Astrocyte (in vitro differentiated cells and primary cell): ENCODE results near the gene DOCK7. TPM values are rescaled to one million over a fixed set of nuclear protein-coding genes. Genes with fewer than 3 reads are reported as not detected.
A peak's percentile ranks its signal among the peaks of the same experiment; 100 is the strongest.

Source experiments
- DNase-seq: peaks from one replicate; pipeline ENCODE4 v3.0.0-alpha.2; 2010; ENCODE audit warnings: low read depth
- FAIRE-seq: peaks from 2 replicates; lab custom pipeline; 2011; peaks lifted over from hg19 to GRCh38; lab: Jason Lieb, UNC
- H2AFZ ChIP-seq: 2 replicates; pipeline ENCODE4 v1.6.0; 2012; ENCODE audit warnings: low read depth, low read length, inconsistent platforms
- H3K27ac ChIP-seq: 2 replicates; pipeline ENCODE4 v1.5.1; 2011; ENCODE audit warnings: low read depth, low read length, inconsistent platforms
- H3K27me3 ChIP-seq: 2 replicates; pipeline ENCODE4 v1.6.0; 2011; ENCODE audit warnings: low read length, inconsistent platforms; ENCODE audit not compliant: insufficient read depth
- H3K36me3 ChIP-seq: 2 replicates; pipeline ENCODE4 v1.5.1; 2011; ENCODE audit warnings: low read length, inconsistent platforms; ENCODE audit not compliant: insufficient read depth
- H3K4me1 ChIP-seq: 2 replicates; pipeline ENCODE4 v1.5.1; 2011; ENCODE audit warnings: low read length, inconsistent platforms; ENCODE audit not compliant: insufficient read depth
- H3K4me2 ChIP-seq: 2 replicates; pipeline ENCODE4 v1.6.0; 2012; ENCODE audit warnings: low read length, inconsistent platforms
- H3K4me3 ChIP-seq: 2 replicates; pipeline ENCODE4 v1.5.1; 2011; ENCODE audit warnings: low read depth, mild to moderate bottlenecking, low read length, inconsistent platforms; ENCODE audit not compliant: insufficient read depth
- H3K79me2 ChIP-seq: 2 replicates; pipeline ENCODE4 v1.6.0; 2012; ENCODE audit warnings: mild to moderate bottlenecking, low read length, inconsistent platforms; ENCODE audit not compliant: insufficient read depth
- H3K9ac ChIP-seq: 2 replicates; pipeline ENCODE4 v1.6.0; 2012; ENCODE audit warnings: mild to moderate bottlenecking, low read length, inconsistent platforms
- H3K9me3 ChIP-seq: 2 replicates; pipeline ENCODE4 v1.5.1; 2012; ENCODE audit warnings: low read depth, mild to moderate bottlenecking, low read length, inconsistent platforms; ENCODE audit not compliant: insufficient read depth
- H4K20me1 ChIP-seq: 2 replicates; pipeline ENCODE4 v1.6.0; 2012; ENCODE audit warnings: low read length, inconsistent platforms; ENCODE audit not compliant: insufficient read depth
- H3K27ac Mint-ChIP-seq: one replicate; pipeline ENCODE4 v1.8.0; 2021; ENCODE audit warnings: mild to moderate bottlenecking, mixed read lengths; ENCODE audit not compliant: unreplicated experiment
- H3K27me3 Mint-ChIP-seq: one replicate; pipeline ENCODE4 v1.8.0; 2021; ENCODE audit warnings: low read depth, mixed read lengths; ENCODE audit not compliant: unreplicated experiment
- H3K36me3 Mint-ChIP-seq: one replicate; pipeline ENCODE4 v1.8.0; 2021; ENCODE audit warnings: low read depth, mixed read lengths; ENCODE audit not compliant: unreplicated experiment
- H3K4me1 Mint-ChIP-seq: one replicate; pipeline ENCODE4 v1.8.0; 2021; ENCODE audit warnings: low read depth, mixed read lengths; ENCODE audit not compliant: unreplicated experiment
- H3K4me3 Mint-ChIP-seq: one replicate; pipeline ENCODE4 v1.8.0; 2021; ENCODE audit warnings: mild to moderate bottlenecking, moderate library complexity, mixed read lengths; ENCODE audit not compliant: unreplicated experiment
- H3K9me3 Mint-ChIP-seq: one replicate; pipeline ENCODE4 v1.8.0; 2021; ENCODE audit warnings: mild to moderate bottlenecking, mixed read lengths; ENCODE audit not compliant: unreplicated experiment
- CTCF ChIP-seq: IDR thresholded peaks from 2 replicates; pipeline ENCODE4 v1.5.1; 2011; ENCODE audit warnings: low read depth, mild to moderate bottlenecking, inconsistent platforms, low read length, moderate library complexity; ENCODE audit not compliant: insufficient read depth
- EZH2 ChIP-seq: IDR thresholded peaks from 2 replicates; pipeline ENCODE4 v1.6.1; 2012; ENCODE audit warnings: mild to moderate bottlenecking, low read length, inconsistent platforms; ENCODE audit not compliant: insufficient read depth
- total RNA-seq: library from RNA; stranded (reverse); gene quantifications from 2 replicates; pipeline ENCODE4 v1.2.1, GENCODE V29; 2021

DOCK7 gene
- total RNA-seq, 1 donor from 2014 or later, result 68.7 TPM

- H3K4me1 Mint-ChIP-seq, result peaks cover 21% of the 10 kb centered on the region
- Histone ChIP-seq H3K79me2 (peaks cover 9% of the 10 kb centered on the region), H3K9me3 (no peaks in the 10 kb centered on the region), H3K36me3 (peaks cover 7% of the 10 kb centered on the region), H2AFZ (no peak overlapping the region), H3K4me1 (peaks cover 3% of the 10 kb centered on the region), H3K27me3 (no peaks in the 10 kb centered on the region), H3K4me2 (no peak overlapping the region), H3K27ac (no peak overlapping the region), H3K4me3 (no peak overlapping the region), H4K20me1 (no peaks in the 10 kb centered on the region), H3K9ac (no peak overlapping the region)
- FAIRE-seq (no peak), DNase-seq (peak; percentile 2)
- TF ChIP-seq CTCF, result no peak
- TF ChIP-seq EZH2, result no peak
- H3K4me3 Mint-ChIP-seq, result no peak overlapping the region
- no peaks in the 10 kb centered on the region for H3K9me3 Mint-ChIP-seq
- H3K27ac Mint-ChIP-seq, result no peak overlapping the region
- H3K27me3 Mint-ChIP-seq, result no peaks in the 10 kb centered on the region
- H3K36me3 Mint-ChIP-seq, result peaks cover 7% of the 10 kb centered on the region
Measured at GRCh38 chr1:62625415-62625814, 62.8 kb downstream of the DOCK7 start.

- Mint-ChIP-seq H3K36me3 (peaks cover 2% of the 10 kb centered on the region), H3K27ac (peak overlapping the region; percentile 82), H3K27me3 (no peaks in the 10 kb centered on the region), H3K4me1 (peaks cover 21% of the 10 kb centered on the region), H3K9me3 (no peaks in the 10 kb centered on the region), H3K4me3 (no peak overlapping the region)
- Histone ChIP-seq H3K27me3 (no peaks in the 10 kb centered on the region), H2AFZ (no peak overlapping the region), H3K9me3 (no peaks in the 10 kb centered on the region), H3K4me2 (no peak overlapping the region), H3K4me3 (no peak overlapping the region), H3K4me1 (peaks cover 3% of the 10 kb centered on the region), H4K20me1 (no peaks in the 10 kb centered on the region), H3K36me3 (peaks cover 14% of the 10 kb centered on the region), H3K79me2 (peaks cover 2% of the 10 kb centered on the region), H3K9ac (no peak overlapping the region), H3K27ac (no peak overlapping the region)
- FAIRE-seq (peak; percentile 92), DNase-seq (peak; percentile 84)
- TF ChIP-seq CTCF (no peak), EZH2 (no peak)
Measured at GRCh38 chr1:62621907-62622306, 66.3 kb downstream of the DOCK7 start.

- peaks cover 3% of the 10 kb centered on the region for H3K9me3 Mint-ChIP-seq
- H3K4me1 ChIP-seq, result peaks cover 6% of the 10 kb centered on the region
- peak overlapping the region; percentile 18 for H3K27ac ChIP-seq
- H3K9me3 ChIP-seq, result no peaks in the 10 kb centered on the region
- H3K4me3 Mint-ChIP-seq, result no peak overlapping the region
- H3K36me3 ChIP-seq, result peaks cover 8% of the 10 kb centered on the region
- no peak overlapping the region for H3K4me3 ChIP-seq
- H3K27ac Mint-ChIP-seq, result no peak overlapping the region
- H3K27me3 ChIP-seq, result no peaks in the 10 kb centered on the region
- no peak overlapping the region for H2AFZ ChIP-seq
- H3K4me2 ChIP-seq, result no peak overlapping the region
- H4K20me1 ChIP-seq, result no peaks in the 10 kb centered on the region
- H3K4me1 Mint-ChIP-seq, result peaks cover 1% of the 10 kb centered on the region
- H3K36me3 Mint-ChIP-seq, result peaks cover 6% of the 10 kb centered on the region
- H3K9ac ChIP-seq, result no peak overlapping the region
- TF ChIP-seq EZH2 (no peak), CTCF (no peak)
- peak; percentile 76 for FAIRE-seq
- no peaks in the 10 kb centered on the region for H3K27me3 Mint-ChIP-seq
- no peaks in the 10 kb centered on the region for H3K79me2 ChIP-seq
- peak; percentile 34 for DNase-seq
Measured at GRCh38 chr1:62613890-62614289, 74.3 kb downstream of the DOCK7 start.
